Measurements from ENCODE around the gene AHI1. TPM values are rescaled to one million over a fixed set of nuclear protein-coding genes. Genes with fewer than 3 reads are reported as not detected.

The AHI1 gene
- 5.4 TPM for total RNA-seq

- Histone ChIP-seq H3K4me3 (peak within 1 kb of the TSS; percentile 93 to 96), H3K9me3 (no peaks in the 10 kb centered on the region), H3K27ac (peak within 1 kb of the TSS; percentile 97 to 98), H3K4me1 (peaks cover 0 to 2% of the 10 kb centered on the region in 2 donors), H3K27me3 (no peaks in the 10 kb centered on the region), H3K36me3 (no peaks in the 10 kb centered on the region)
- TF ChIP-seq, protein P1, sequence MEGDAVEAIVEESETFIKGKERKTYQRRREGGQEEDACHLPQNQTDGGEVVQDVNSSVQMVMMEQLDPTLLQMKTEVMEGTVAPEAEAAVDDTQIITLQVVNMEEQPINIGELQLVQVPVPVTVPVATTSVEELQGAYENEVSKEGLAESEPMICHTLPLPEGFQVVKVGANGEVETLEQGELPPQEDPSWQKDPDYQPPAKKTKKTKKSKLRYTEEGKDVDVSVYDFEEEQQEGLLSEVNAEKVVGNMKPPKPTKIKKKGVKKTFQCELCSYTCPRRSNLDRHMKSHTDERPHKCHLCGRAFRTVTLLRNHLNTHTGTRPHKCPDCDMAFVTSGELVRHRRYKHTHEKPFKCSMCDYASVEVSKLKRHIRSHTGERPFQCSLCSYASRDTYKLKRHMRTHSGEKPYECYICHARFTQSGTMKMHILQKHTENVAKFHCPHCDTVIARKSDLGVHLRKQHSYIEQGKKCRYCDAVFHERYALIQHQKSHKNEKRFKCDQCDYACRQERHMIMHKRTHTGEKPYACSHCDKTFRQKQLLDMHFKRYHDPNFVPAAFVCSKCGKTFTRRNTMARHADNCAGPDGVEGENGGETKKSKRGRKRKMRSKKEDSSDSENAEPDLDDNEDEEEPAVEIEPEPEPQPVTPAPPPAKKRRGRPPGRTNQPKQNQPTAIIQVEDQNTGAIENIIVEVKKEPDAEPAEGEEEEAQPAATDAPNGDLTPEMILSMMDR (IDR thresholded peaks at IDR 0.05), result peak in 2 of 3 experiments; percentile 4 to 25
- intact Hi-C loops (cut with DNase I), result loop anchor here (2.0 to 10.0 kb wide), 5 partner anchors 443 to 1717 kb away; partner anchors contain the start of genes BCLAF1, HBS1L, IFNGR1 and MTFR2
- peak; percentile 73 to 97 for DNase-seq (ENCODE audit: low spot score in 2 of 2)
Observed at GRCh38 chr6:135497412-135498184, at the start of gene AHI1. Gene AHI1, minus strand, starts transcription at chr6:135497740. Its CDS starts 5,503 bp downstream, at chr6:135492237.

DNA sequence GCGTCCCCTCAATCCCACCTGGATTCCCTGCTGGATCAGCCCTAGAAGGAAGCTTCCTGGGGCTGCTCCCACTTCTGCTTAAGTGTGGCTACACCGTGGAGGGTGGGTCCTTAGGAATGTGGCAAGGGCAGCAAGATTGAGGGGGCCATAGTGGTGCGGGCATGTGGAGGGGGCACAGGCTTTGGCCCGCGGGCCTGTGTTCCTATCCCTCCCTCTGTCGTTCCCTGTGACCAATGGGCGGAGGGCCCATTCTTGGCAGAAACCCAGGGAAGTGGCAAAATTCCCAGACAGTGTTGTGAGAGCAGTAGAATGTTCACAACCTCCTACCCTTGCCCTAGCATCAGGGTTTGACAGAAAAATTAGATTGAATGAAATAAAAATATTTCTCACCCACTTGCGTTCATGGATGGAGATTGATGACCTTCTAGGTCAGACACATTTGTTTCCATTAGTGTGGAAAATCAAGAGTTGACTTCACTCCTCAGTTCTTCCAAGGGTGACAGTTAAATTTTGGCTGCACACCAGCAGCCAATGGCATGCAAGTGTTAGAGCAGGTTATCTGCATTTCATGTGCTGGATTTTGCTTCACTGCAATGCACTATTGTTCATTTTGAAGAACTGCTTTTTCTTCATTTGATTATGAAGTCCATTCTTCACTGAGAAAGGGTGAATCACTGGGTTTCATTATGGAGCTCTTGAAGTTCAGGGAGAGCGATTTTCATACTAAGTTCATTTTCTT is 49.3 kb upstream of the AHI1 start:
- DNase-seq (ENCODE audit: low spot score in 2 of 2), result no peak
- H3K4me3 ChIP-seq, result no peak overlapping the region
- no peaks in the 10 kb centered on the region for H3K4me1 ChIP-seq
- no peaks in the 10 kb centered on the region for H3K9me3 ChIP-seq
- TF ChIP-seq, protein P1 (IDR thresholded peaks at IDR 0.05), result no peak
- no peaks in the 10 kb centered on the region for H3K27me3 ChIP-seq
- no peaks in the 10 kb centered on the region for H3K36me3 ChIP-seq
- intact Hi-C loops (cut with DNase I), result no loop called here
- no peak overlapping the region for H3K27ac ChIP-seq

DNA sequence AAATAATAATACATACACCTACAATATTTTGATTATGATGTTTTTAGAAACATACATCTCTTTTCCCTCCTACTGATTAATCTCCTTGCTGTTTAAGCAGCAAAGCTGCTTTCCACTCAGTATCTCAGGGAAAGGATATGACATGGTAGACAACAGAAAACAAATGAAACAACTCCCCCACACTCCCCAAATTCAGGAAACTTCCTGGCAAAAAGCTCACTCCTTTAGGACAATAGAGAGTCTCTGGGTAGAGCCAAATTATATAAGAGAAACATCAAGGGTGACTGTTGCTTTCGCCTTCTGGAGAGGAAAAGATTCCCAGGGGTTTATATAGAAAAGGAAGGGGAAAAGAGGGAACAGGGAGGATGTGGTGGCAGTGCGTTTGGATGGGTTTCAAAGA is 48.7 kb upstream of the AHI1 start:
- no peak for DNase-seq (ENCODE audit: low spot score in 2 of 2)
- Histone ChIP-seq H3K27me3 (no peaks in the 10 kb centered on the region), H3K4me3 (no peak overlapping the region), H3K36me3 (no peaks in the 10 kb centered on the region), H3K27ac (no peak overlapping the region), H3K9me3 (no peaks in the 10 kb centered on the region), H3K4me1 (no peaks in the 10 kb centered on the region)
- intact Hi-C loops (cut with DNase I), result no loop called here
- TF ChIP-seq, protein P1 (IDR thresholded peaks at IDR 0.05), result no peak

GRCh38 chr6:135540207-135540840 is 42.8 kb upstream of the AHI1 start:
- no peaks in the 10 kb centered on the region for H3K4me1 ChIP-seq
- H3K9me3 ChIP-seq, result no peaks in the 10 kb centered on the region
- intact Hi-C loops (cut with DNase I), result no loop called here
- H3K27me3 ChIP-seq, result no peaks in the 10 kb centered on the region
- no peak for DNase-seq (ENCODE audit: low spot score in 2 of 2)
- TF ChIP-seq, protein P1 (IDR thresholded peaks at IDR 0.05), result no peak
- no peak overlapping the region for H3K27ac ChIP-seq
- no peak overlapping the region for H3K4me3 ChIP-seq
- H3K36me3 ChIP-seq, result no peaks in the 10 kb centered on the region

DNA sequence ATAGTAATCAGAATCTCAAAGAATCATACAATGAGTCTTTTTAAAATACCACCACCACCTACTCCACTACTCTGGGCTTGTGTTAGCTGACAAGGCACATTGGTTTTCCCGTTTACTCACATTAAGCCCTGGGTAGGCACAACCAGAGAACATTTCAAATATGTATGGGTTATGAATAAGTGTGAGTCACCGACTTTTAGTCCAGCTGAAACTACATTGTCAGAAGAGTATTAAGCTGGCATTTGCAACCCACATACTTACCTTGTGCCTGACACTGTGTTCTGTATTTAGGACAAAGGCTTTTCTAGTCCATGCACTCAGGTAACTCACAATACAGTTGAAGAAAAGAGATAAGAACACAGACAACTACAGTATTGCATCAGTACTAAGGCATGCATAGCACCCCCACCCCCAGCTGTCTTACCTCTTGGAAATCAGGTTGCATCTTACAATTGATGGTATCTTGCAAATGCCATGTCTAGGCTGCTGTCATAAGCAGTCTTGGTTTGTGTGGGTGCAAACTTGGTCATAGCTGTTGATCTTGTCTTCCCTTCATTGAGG is 40.3 kb upstream of the AHI1 start:
- H3K9me3 ChIP-seq, result no peaks in the 10 kb centered on the region
- TF ChIP-seq, protein P1 (IDR thresholded peaks at IDR 0.05), result no peak
- DNase-seq (ENCODE audit: low spot score in 2 of 2), result no peak
- H3K27ac ChIP-seq, result no peak overlapping the region
- H3K27me3 ChIP-seq, result no peaks in the 10 kb centered on the region
- no peaks in the 10 kb centered on the region for H3K4me1 ChIP-seq
- intact Hi-C loops (cut with DNase I), result no loop called here
- no peaks in the 10 kb centered on the region for H3K36me3 ChIP-seq
- H3K4me3 ChIP-seq, result no peak overlapping the region

All from ascending aorta (tissue), 2 donors.